Suppressor macrophage treated with lipopolysaccharide for 4 hours (primary cell): ENCODE data around the gene TMPRSS3.

Source experiments
- DNase-seq: peaks from one replicate; pipeline ENCODE4 v3.0.0-alpha.2; 2020

The TMPRSS3 gene

GRCh38 chr21:42387164-42387563 lies 8.7 kb downstream of the TMPRSS3 start:
- peak; percentile 42 for DNase-seq

GRCh38 chr21:42386034-42386591 lies 9.7 kb downstream of the TMPRSS3 start:
- DNase-seq = no peak

GRCh38 chr21:42385619-42386018 lies 10.2 kb downstream of the TMPRSS3 start:
- DNase-seq = no peak

- DNase-seq = peak; percentile 24
Measured at GRCh38 chr21:42384989-42385388, 10.9 kb downstream of the TMPRSS3 start.

- DNase-seq = no peak
Measured at GRCh38 chr21:42384156-42384945, 11.5 kb downstream of the TMPRSS3 start.

- no peak for DNase-seq
Measured at GRCh38 chr21:42383331-42383730, 12.5 kb downstream of the TMPRSS3 start.

- no peak for DNase-seq
Measured at GRCh38 chr21:42382915-42383314, 12.9 kb downstream of the TMPRSS3 start.

- peak; percentile 39 for DNase-seq
Measured at GRCh38 chr21:42381347-42381984, 14.4 kb downstream of the TMPRSS3 start.

- peak; percentile 13 for DNase-seq
Measured at GRCh38 chr21:42379426-42380215, 16.2 kb downstream of the TMPRSS3 start.

- DNase-seq = no peak
Measured at GRCh38 chr21:42378418-42378817, 17.4 kb downstream of the TMPRSS3 start.

- DNase-seq = no peak
Measured at GRCh38 chr21:42377951-42378340, 17.9 kb downstream of the TMPRSS3 start.

GRCh38 chr21:42377211-42377950 lies 18.5 kb downstream of the TMPRSS3 start:
- no peak for DNase-seq

GRCh38 chr21:42376338-42376982 lies 19.4 kb downstream of the TMPRSS3 start:
- DNase-seq = no peak

- no peak for DNase-seq
Measured at GRCh38 chr21:42375966-42376337, 19.9 kb downstream of the TMPRSS3 start.

GRCh38 chr21:42375506-42375905 lies 20.3 kb downstream of the TMPRSS3 start:
- DNase-seq = no peak

- DNase-seq = no peak
Measured at GRCh38 chr21:42374864-42375499, 20.9 kb downstream of the TMPRSS3 start.

- no peak for DNase-seq
Measured at GRCh38 chr21:42374457-42374856, 21.4 kb downstream of the TMPRSS3 start.

- DNase-seq = no peak
Measured at GRCh38 chr21:42373908-42374455, 21.9 kb downstream of the TMPRSS3 start.

- no peak for DNase-seq
Measured at GRCh38 chr21:42373196-42373907, 22.5 kb downstream of the TMPRSS3 start.

GRCh38 chr21:42370894-42371654 lies 24.8 kb downstream of the TMPRSS3 start:
- no peak for DNase-seq
